GM23338 (cell line): ENCODE measurements around the gene PERM1.
"Not testable (repeated sequence)": the region's sequence is repeated elsewhere in the genome, so short reads cannot be mapped to it uniquely, and the experiment has no call there.

Experiments
- CTCF ChIP-seq, 2 experiments: fragments of 200-600 bp in 1 of 2; sonication (generic) in 1 of 2; conservative IDR thresholded peaks; 2 replicates each; pipeline versions ENCODE4 v1.5.1 to v1.6.1; 2016 to 2017; ENCODE audit warnings: antibody characterized with exemption in 2 of 2, low read depth in 2 of 2, mild to moderate bottlenecking in 2 of 2, moderate library complexity in 1 of 2
- EZH2 ChIP-seq: fragments of 200-600 bp; sonication (generic); IDR thresholded peaks from one replicate; pipeline ENCODE4 v1.8.0; 2017; ENCODE audit warnings: antibody characterized with exemption, mild to moderate bottlenecking, low read depth; ENCODE audit not compliant: unreplicated experiment
- EZH2phosphoT487 ChIP-seq: fragments of 200-600 bp; sonication (generic); IDR thresholded peaks from one replicate; pipeline ENCODE4 v1.8.1; 2018; ENCODE audit warnings: antibody characterized with exemption; ENCODE audit not compliant: unreplicated experiment

GRCh38 chr1:994546-994945 is 12.7 kb upstream of the PERM1 start:
- not testable (repeated sequence) for TF ChIP-seq CTCF (conservative IDR thresholded peaks at IDR 0.05; ENCODE audit: low read depth in 2 of 2); EZH2phosphoT487; EZH2
